A549 (cell line): Measurements from ENCODE around the gene FGD5. TPM values are rescaled to one million over a fixed set of nuclear protein-coding genes. Genes with fewer than 3 reads are reported as not detected.

Experiments used
- ATAC-seq, 2 experiments: fragments of 200-7000 bp in 1 of 2; fragments of >200 bp in 1 of 2; cut with Nextera tagmentation in 1 of 2; cut with Tn5 transposase in 1 of 2; 3 replicates each; pipeline versions ENCODE4 v1.8.0 to v1.9.1; 2018 to 2020; ENCODE audit warnings: mild to moderate bottlenecking in 1 of 2, moderate library complexity in 1 of 2
- CTCF ChIA-PET: fragments of 300-600 bp; sonication (Branson Sonifier 250); formaldehyde crosslinking; extraction: SDS; loops from one replicate; lab custom pipeline; 2021; ENCODE audit warnings: antibody characterized with exemption, inconsistent platforms; lab: Yijun Ruan, JAX
- POLR2A ChIA-PET: fragments of 350-600 bp; formaldehyde crosslinking; extraction: SDS; loops from one replicate; lab custom pipeline; 2021; ENCODE audit warnings: antibody characterized with exemption, inconsistent platforms; lab: Yijun Ruan, JAX
- DNase-seq, 2 experiments: peaks; one replicate each; pipeline versions ENCODE4 v3.0.0 to v3.0.0-alpha.2; 2011 to 2016; ENCODE audit warnings: low read depth in 1 of 2, low spot score in 1 of 2
- FAIRE-seq: peaks from 2 replicates; lab custom pipeline; 2011; peaks lifted over from hg19 to GRCh38; lab: Jason Lieb, UNC
- H3K27ac ChIP-seq, 2 experiments: fragments of >200 bp; sonication (Bioruptor Twin); formaldehyde crosslinking; 3 replicates each; pipeline ENCODE4 v1.5.1; 2016 to 2017
- H3K4me1 ChIP-seq: fragments of >200 bp; sonication (Bioruptor Twin); formaldehyde crosslinking; 3 replicates; pipeline ENCODE4 v1.6.1; 2016
- H3K4me2 ChIP-seq: fragments of >200 bp; sonication (Bioruptor Twin); formaldehyde crosslinking; 3 replicates; pipeline ENCODE4 v1.6.1; 2016
- H3K4me3 ChIP-seq: fragments of >200 bp; sonication (Bioruptor Twin); formaldehyde crosslinking; 3 replicates; pipeline ENCODE4 v1.5.1; 2016
- H3K9me3 ChIP-seq: fragments of >200 bp; sonication (Bioruptor Twin); formaldehyde crosslinking; 3 replicates; pipeline ENCODE4 v1.6.1; 2016
- CBX2 ChIP-seq: fragments of 200-600 bp; sonication (generic); IDR thresholded peaks from 2 replicates; pipeline ENCODE4 v1.6.1; 2016; ENCODE audit warnings: low read depth, mild to moderate bottlenecking, borderline replicate concordance
- CEBPB ChIP-seq, 2 experiments: fragments of >200 bp in 1 of 2; sonication (Bioruptor Twin) in 1 of 2; formaldehyde crosslinking in 1 of 2; IDR thresholded peaks; 2 replicates each; pipeline ENCODE4 v1.6.1; 2012 to 2016
- CHD4 ChIP-seq: fragments of 200-600 bp; sonication (generic); IDR thresholded peaks from 2 replicates; pipeline ENCODE4 v1.6.1; 2016; ENCODE audit warnings: antibody characterized with exemption, mild to moderate bottlenecking, borderline replicate concordance
- EHF ChIP-seq: fragments of 250-450 bp; sonication (Bioruptor Pico); IDR thresholded peaks from 2 replicates; pipeline ENCODE4 v1.5.0; 2020; ENCODE audit warnings: mild to moderate bottlenecking
- EP300 ChIP-seq, 2 experiments: fragments of >200 bp; sonication (Bioruptor Twin); formaldehyde crosslinking; IDR thresholded peaks; 2 replicates in 1 of 2; 3 replicates in 1 of 2; pipeline ENCODE4 v1.6.1; 2016 to 2017
- FOSB ChIP-seq: fragments of 250-450 bp; sonication (Bioruptor Pico); IDR thresholded peaks from 2 replicates; pipeline ENCODE4 v1.5.0; 2020; ENCODE audit warnings: mild to moderate bottlenecking, moderate library complexity
- HEYL ChIP-seq: fragments of 250-450 bp; sonication (Bioruptor Pico); IDR thresholded peaks from 2 replicates; pipeline ENCODE4 v1.8.0; 2021; ENCODE audit warnings: mild to moderate bottlenecking, moderate library complexity
- HOXA7 ChIP-seq: fragments of 250-450 bp; sonication (Bioruptor Pico); IDR thresholded peaks from 2 replicates; pipeline ENCODE4 v1.5.0; 2020; ENCODE audit warnings: mild to moderate bottlenecking, moderate library complexity
- HOXB13 ChIP-seq: fragments of 250-450 bp; sonication (Bioruptor Pico); IDR thresholded peaks from 2 replicates; pipeline ENCODE4 v1.5.0; 2020; ENCODE audit warnings: low read depth, mild to moderate bottlenecking, moderate library complexity
- JUN ChIP-seq, 2 experiments: fragments of >200 bp; sonication (Bioruptor Twin); formaldehyde crosslinking; IDR thresholded peaks; 2 replicates in 1 of 2; 3 replicates in 1 of 2; pipeline ENCODE4 v1.6.1; 2016 to 2017
- JUNB ChIP-seq: fragments of >200 bp; sonication (Bioruptor Twin); formaldehyde crosslinking; IDR thresholded peaks from 2 replicates; pipeline ENCODE4 v1.6.1; 2016
- MAFK ChIP-seq: fragments of 450-650 bp; IDR thresholded peaks from 2 replicates; pipeline ENCODE4 v1.6.1; 2014; ENCODE audit not compliant: partially characterized antibody
- NFE2L2 ChIP-seq: fragments of 150-350 bp; conservative IDR thresholded peaks from 2 replicates; pipeline ENCODE4 v1.6.1; 2014; ENCODE audit warnings: low read length
- POLR2AphosphoS2 ChIP-seq: conservative IDR thresholded peaks from 2 replicates; pipeline ENCODE4 v1.6.1; 2012; ENCODE audit warnings: low read length, improper control_type of control experiment, inconsistent platforms
- RAD21 ChIP-seq, 2 experiments: fragments of >200 bp in 1 of 2; sonication (Bioruptor Twin) in 1 of 2; formaldehyde crosslinking in 1 of 2; IDR thresholded peaks in 1 of 2; conservative IDR thresholded peaks in 1 of 2; 2 replicates in 1 of 2; 3 replicates in 1 of 2; pipeline ENCODE4 v1.6.1; 2012 to 2018; ENCODE audit warnings: inconsistent platforms in 1 of 2
- RARB ChIP-seq: fragments of 250-450 bp; sonication (Bioruptor Pico); IDR thresholded peaks from 2 replicates; pipeline ENCODE4 v1.8.0; 2021; ENCODE audit warnings: mild to moderate bottlenecking, moderate library complexity
- SMC3 ChIP-seq: fragments of >200 bp; sonication (Bioruptor Twin); formaldehyde crosslinking; IDR thresholded peaks from 3 replicates; pipeline ENCODE4 v1.6.1; 2018; ENCODE audit warnings: inconsistent platforms
- SREBF2 ChIP-seq: fragments of 450-650 bp; IDR thresholded peaks from 2 replicates; pipeline ENCODE4 v1.6.1; 2014; ENCODE audit warnings: mild to moderate bottlenecking, moderate library complexity
- TFCP2L1 ChIP-seq: fragments of 250-450 bp; sonication (Bioruptor Pico); IDR thresholded peaks from 2 replicates; pipeline ENCODE4 v1.5.0; 2021; ENCODE audit warnings: mild to moderate bottlenecking
- ZNF302 ChIP-seq: fragments of 250-450 bp; sonication (Bioruptor Pico); IDR thresholded peaks from 2 replicates; pipeline ENCODE4 v1.9.0; 2021; ENCODE audit warnings: inconsistent platforms, mild to moderate bottlenecking, moderate library complexity
- WGBS: methylation state at CpG from one replicate; pipeline ENCODE4 v1.1.6; 2017; ENCODE audit errors: missing lambda C conversion rate; 5-methylcytosine and 5-hydroxymethylcytosine counted together
- polyA plus RNA-seq, 4 experiments: library from polyadenylated mRNA; depleted of rRNA in 3 of 4; stranded (reverse); fragments of >200 nt; fragmentation: RNase III in 1 of 4; extraction: RNeasy Plus Mini Kit Qiagen cat#74134 plus additional on column Dnase treatment in 1 of 4; gene quantifications; 2 replicates in 3 of 4; 3 replicates in 1 of 4; pipeline ENCODE4 v1.2.3, GENCODE V29; 2011 to 2017
- TF ChIP-seq, protein P1 (sequence below): IDR thresholded peaks from 2 replicates; pipeline ENCODE4 v1.6.1; 2012; ENCODE audit warnings: low read depth, borderline replicate concordance
- TF ChIP-seq, protein P2 (sequence below): IDR thresholded peaks from 2 replicates; pipeline ENCODE4 v1.6.1; 2012
- TF ChIP-seq, protein P3 (sequence below): IDR thresholded peaks from 2 replicates; pipeline ENCODE4 v1.6.1; 2012
- TF ChIP-seq, protein P4 (sequence below): fragments of 450-650 bp; IDR thresholded peaks from 2 replicates; pipeline ENCODE4 v1.6.1; 2014; ENCODE audit warnings: antibody characterized with exemption

The FGD5 gene
- polyA plus RNA-seq, 2 of the 4 experiments (the other 2 are of a cell fraction): 0.16 TPM; not detected in 1

DNA sequence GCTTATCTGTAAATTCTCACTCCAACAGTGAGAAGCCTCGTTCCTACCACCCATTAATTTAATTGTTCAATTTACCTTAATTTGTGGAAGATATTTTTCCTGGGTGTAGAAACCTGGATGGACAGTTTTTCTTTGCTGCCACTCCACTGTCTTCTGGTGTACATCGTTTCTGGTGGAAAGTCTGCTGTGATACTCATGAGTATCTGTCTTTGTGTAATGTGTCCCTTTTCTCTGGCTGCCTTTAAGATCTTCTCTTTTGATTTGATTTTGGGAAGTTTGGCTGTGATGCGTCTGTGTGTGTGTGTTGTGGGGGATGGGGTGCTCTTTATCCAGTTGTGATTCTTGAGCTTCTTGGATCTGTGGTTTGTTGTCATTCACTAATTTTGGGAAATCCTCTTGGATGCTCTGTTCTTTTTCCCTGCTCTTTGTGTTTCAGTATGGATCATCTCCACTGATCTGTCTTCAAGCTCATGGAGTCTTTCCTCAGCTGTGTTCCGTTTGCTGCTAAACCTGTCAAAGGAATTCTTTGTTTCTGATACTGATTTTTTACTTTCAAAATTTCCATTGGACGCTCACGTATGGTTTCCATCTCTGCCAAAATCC is 86.4 kb downstream of the FGD5 start:
- CTCF ChIA-PET: interaction anchor here (1.1 to 1.5 kb wide), 2 partner anchors 16 to 110 kb away, joined by 3 to 7 read pairs; no protein-coding TSS in a partner anchor
- no peak for DNase-seq
- Histone ChIP-seq H3K27ac (no peak overlapping the region), H3K4me2 (no peak overlapping the region), H3K4me1 (no peaks in the 10 kb centered on the region), H3K9me3 (peaks cover 21% of the 10 kb centered on the region), H3K4me3 (no peak overlapping the region)
- TF ChIP-seq, protein P1, sequence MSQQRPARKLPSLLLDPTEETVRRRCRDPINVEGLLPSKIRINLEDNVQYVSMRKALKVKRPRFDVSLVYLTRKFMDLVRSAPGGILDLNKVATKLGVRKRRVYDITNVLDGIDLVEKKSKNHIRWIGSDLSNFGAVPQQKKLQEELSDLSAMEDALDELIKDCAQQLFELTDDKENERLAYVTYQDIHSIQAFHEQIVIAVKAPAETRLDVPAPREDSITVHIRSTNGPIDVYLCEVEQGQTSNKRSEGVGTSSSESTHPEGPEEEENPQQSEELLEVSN: no peak
- TF ChIP-seq TFCP2L1 (no peak), FOSB (CRISPR knock-in tag) (no peak), RAD21 (conservative IDR thresholded peaks at IDR 0.05 in 1 of 2, IDR thresholded peaks at IDR 0.05 in 1 of 2) (no peak), CEBPB (IDR thresholded peaks at IDR 0.05) (no peak), HOXA7 (no peak), RARB (CRISPR knock-in tag) (no peak), NFE2L2 (no peak), ZNF302 (CRISPR knock-in tag) (no peak), SREBF2 (no peak), EP300 (IDR thresholded peaks at IDR 0.05) (no peak), EHF (CRISPR knock-in tag) (no peak), HEYL (CRISPR knock-in tag) (no peak), MAFK (no peak), HOXB13 (CRISPR knock-in tag) (no peak), JUNB (no peak)
- TF ChIP-seq, protein P2, sequence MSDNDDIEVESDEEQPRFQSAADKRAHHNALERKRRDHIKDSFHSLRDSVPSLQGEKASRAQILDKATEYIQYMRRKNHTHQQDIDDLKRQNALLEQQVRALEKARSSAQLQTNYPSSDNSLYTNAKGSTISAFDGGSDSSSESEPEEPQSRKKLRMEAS: no peak
- 53% methylated on average over 6 of the region's 6 CpGs for WGBS
- no peak for FAIRE-seq
- POLR2A ChIA-PET: no interaction called here
- ATAC-seq: no peak

DNA sequence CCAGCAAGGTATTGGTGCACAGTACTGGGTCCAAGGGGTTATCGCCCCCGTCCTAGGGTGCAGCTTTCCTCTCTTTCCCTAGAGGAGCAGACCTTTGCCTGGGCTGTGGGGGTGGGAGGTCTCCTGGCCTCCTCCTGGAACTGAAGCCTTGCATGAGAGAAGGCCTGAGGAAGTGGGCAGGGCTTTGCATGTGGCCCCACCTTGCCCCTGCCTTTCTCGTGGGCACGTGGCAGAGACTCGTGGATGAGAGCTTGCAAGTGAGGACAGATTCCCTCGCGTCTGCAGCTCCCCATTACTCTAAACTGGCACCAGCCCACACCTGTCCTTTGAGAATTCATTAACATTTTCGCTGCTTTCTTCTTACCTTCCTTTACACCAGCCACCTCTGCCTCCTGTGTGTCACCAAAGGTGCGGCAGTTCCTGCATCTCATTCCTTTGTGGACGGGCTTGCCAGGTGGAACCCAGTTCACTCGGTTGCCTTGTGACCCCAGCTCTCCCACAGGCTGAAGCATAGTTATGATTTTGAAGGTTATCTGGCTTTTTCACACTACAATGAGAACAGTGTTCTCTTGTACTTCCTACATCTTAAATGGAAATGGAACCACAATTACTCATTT is 87.7 kb downstream of the FGD5 start:
- H3K9me3 ChIP-seq: peaks cover 21% of the 10 kb centered on the region
- FAIRE-seq (no peak), DNase-seq (no peak), ATAC-seq (no peak)
- no peak overlapping the region for H3K4me3 ChIP-seq
- ChIA-PET CTCF (interaction anchor here (0.8 to 1.5 kb wide), 3 partner anchors 15 to 222 kb away, joined by 3 to 7 read pairs (median 5); no protein-coding TSS in a partner anchor), POLR2A (no interaction called here)
- TF ChIP-seq, protein P3, sequence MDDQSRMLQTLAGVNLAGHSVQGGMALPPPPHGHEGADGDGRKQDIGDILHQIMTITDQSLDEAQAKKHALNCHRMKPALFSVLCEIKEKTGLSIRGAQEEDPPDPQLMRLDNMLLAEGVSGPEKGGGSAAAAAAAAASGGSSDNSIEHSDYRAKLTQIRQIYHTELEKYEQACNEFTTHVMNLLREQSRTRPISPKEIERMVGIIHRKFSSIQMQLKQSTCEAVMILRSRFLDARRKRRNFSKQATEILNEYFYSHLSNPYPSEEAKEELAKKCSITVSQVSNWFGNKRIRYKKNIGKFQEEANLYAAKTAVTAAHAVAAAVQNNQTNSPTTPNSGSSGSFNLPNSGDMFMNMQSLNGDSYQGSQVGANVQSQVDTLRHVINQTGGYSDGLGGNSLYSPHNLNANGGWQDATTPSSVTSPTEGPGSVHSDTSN: no peak
- no peak for TF ChIP-seq JUN (IDR thresholded peaks at IDR 0.05)
- no peaks in the 10 kb centered on the region for H3K4me1 ChIP-seq
- no peak overlapping the region for H3K27ac ChIP-seq
- 33% methylated on average over 11 of the region's 11 CpGs for WGBS
- no peak overlapping the region for H3K4me2 ChIP-seq

DNA sequence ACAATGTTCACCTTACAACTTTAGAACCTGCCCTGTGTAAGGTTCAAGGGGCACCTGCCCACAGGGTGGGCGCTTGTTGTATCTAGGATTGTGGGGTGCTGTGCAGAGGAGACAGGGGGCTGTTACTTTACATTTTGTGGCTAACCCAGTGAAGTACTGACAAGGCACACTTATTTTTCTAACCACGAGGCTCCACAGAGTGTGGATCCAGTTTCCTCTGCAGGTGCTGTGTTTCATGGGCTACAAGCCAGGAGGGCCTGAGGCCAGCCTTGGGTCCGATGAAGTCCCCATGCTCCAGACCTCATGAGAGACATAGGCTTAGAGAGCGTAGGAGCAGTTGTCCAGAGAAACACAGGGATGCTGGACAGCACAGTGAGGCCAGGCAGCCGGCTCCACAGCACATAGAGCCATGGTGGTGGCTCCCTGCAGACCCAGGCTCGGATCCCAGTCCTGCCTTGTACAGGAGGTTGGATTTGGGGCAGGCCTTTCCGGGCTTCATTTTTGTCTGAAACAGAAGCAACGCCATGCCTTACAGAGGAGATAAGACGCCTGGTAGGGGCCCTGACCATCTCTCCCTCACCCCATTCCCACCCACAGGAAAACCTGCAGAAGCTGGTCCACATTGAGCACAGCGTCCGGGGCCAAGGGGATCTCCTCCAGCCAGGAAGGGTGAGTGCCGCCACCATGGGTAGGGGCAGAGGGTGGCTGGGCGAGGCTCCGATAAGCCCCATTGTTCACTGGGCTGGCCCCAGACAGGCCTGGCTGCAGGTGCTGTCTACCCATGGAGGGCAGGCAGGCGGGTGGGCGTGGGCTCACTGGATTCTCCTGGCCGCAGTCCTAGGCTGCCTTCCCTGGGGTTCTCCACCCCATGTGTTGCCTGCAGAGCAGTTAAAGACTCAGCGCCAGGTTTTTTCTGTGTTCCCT is 88.5 kb downstream of the FGD5 start:
- ATAC-seq: no peak
- no peak overlapping the region for H3K4me3 ChIP-seq
- WGBS: 54% methylated on average over 14 of the region's 18 CpGs
- ChIA-PET POLR2A (no interaction called here), CTCF (interaction anchor here (1.2 to 6.7 kb wide), 2 partner anchors 14 to 19 kb away, joined by 5 to 38 read pairs; no protein-coding TSS in a partner anchor)
- no peak for FAIRE-seq
- H3K27ac ChIP-seq: no peak overlapping the region
- H3K4me1 ChIP-seq: no peaks in the 10 kb centered on the region
- no peak overlapping the region for H3K4me2 ChIP-seq
- H3K9me3 ChIP-seq: peaks cover 21% of the 10 kb centered on the region
- no peak for TF ChIP-seq CHD4
- no peak for TF ChIP-seq NFE2L2
- no peak for TF ChIP-seq JUNB
- no peak for TF ChIP-seq CEBPB (IDR thresholded peaks at IDR 0.05)
- TF ChIP-seq CBX2: no peak
- no peak for TF ChIP-seq POLR2AphosphoS2
- no peak for TF ChIP-seq EHF (CRISPR knock-in tag)
- TF ChIP-seq HOXA7: no peak
- TF ChIP-seq HEYL (CRISPR knock-in tag): no peak
- TF ChIP-seq, protein P4, sequence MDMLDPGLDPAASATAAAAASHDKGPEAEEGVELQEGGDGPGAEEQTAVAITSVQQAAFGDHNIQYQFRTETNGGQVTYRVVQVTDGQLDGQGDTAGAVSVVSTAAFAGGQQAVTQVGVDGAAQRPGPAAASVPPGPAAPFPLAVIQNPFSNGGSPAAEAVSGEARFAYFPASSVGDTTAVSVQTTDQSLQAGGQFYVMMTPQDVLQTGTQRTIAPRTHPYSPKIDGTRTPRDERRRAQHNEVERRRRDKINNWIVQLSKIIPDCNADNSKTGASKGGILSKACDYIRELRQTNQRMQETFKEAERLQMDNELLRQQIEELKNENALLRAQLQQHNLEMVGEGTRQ: no peak
- TF ChIP-seq TFCP2L1: no peak
- no peak for TF ChIP-seq SMC3
- DNase-seq: no peak
